HS-27A (cell line): ENCODE results near the gene AP2A1.
"Not testable (repeated sequence)": the region's sequence is repeated elsewhere in the genome, so short reads cannot be mapped to it uniquely, and the experiment has no call there.

Source experiments
- DNase-seq: peaks from one replicate; pipeline ENCODE4 v3.0.0-alpha.2; 2012; ENCODE audit warnings: low read depth, missing footprints

AP2A1 gene

DNA sequence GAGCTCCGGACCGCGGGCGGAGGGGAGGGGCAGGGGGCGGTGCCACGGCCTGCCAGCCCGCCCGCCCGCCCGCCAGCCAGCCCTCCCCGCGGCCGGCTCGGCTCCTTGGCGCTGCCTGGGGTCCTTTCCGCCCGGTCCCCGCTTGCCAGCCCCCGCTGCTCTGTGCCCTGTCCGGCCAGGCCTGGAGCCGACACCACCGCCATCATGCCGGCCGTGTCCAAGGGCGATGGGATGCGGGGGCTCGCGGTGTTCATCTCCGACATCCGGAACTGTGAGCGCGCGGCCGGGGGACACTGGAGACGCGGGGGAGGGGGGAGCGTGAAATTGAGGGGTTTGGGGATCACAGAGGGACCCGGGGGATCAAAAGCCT lies at the start of gene AP2A1:
AP2A1 (plus strand) TSS at position 72 of the 370 bp plus-strand sequence; CDS start at position 205, 133 bp downstream.
- DNase-seq: no peak

DNA sequence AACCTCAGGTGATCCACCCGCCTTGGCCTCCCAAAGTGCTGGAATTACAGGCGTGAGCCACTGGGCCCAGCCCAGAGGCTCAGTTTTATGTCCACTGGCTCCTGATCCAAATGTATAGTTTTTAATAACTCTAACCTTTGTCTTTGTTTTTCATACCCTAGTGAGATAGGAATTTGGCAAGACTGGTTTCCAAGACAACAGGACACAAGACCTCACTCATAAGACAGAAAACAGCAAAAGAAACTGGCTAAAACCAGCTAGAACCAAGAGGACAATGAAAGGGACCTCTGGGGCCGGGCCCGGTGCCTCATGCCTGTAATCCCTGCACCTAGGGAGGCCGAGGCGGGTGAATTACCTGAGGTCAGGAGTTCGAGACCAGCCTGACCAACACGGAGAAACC lies 48.3 kb upstream of the AP2A1 start:
- no peak for DNase-seq

DNA sequence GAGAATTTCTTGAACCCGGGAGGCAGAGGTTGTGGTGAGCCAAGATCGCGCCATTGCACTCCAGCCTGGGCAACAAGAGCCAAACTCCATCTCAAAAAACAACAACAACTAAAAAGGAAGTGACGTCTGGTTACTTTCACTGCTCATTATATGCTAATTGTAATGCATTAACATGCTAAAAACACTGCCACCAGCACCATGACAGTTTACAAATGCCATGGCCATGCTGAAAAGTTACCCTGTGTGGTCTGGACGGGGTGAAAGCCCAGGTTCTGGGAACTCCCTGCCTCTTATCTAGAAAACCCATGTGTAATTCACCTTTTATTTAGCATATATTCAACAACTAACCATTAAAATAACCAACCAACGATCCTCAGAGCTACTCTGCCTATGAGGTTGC lies 47.8 kb upstream of the AP2A1 start:
- no peak for DNase-seq

DNA sequence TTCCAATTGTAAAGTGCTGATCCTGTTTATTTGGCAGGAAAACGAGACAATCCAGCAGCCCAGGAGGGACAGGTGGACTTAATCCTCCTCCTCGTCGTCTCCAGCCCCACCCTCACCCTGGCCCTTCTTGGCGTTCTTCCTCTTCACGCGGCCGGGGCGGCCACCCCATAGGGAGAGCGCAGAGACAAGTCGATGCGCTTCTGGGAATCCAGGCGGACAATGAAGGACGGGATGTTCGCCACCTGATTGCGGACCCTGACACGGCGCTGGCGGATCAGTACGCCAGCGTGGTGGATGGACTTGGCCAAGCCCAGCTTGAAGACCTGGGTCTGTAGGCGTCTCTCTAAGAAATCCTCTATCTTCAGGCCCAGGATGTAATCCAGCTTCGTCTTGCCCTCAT lies 47.4 kb upstream of the AP2A1 start:
- DNase-seq: not testable (repeated sequence)

DNA sequence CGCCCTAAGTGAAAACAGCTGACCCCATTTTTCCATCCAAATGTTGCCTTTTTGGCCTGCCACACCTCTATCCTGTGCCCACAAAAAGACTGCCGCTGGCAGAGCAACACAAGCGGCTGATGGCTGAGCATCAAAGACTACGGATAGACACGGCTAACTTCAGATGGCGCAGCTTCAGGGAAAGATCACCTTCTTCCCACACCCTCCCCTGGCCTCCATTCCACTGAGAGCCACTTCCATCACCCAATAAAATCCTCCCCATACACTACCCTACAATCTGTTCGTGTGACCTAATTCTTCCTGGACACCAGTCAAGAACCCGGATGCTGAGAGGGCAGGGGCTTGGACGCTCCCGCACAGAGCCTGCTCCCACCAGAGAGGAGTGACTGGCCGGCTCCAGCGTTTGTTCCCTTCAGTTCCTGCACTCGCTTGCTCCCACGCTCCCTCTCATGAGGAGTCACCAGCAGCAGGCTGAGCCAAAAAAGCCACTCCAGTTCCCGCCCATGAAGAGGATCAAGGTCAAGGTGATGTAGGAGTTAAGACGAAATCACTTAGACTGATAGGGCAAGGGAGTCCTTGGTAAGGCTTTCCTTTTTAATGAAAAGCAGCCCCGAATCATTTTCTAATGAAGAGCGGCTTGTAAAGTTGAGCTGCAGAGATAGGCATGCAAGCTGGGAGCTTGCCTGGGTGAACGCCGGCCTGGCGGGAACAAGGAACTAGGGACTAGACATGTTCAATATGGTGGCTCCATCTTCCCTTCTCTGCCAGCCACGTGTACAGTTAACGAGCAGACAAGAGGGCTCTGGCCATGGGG lies 39.4 kb upstream of the AP2A1 start:
- DNase-seq: no peak

DNA sequence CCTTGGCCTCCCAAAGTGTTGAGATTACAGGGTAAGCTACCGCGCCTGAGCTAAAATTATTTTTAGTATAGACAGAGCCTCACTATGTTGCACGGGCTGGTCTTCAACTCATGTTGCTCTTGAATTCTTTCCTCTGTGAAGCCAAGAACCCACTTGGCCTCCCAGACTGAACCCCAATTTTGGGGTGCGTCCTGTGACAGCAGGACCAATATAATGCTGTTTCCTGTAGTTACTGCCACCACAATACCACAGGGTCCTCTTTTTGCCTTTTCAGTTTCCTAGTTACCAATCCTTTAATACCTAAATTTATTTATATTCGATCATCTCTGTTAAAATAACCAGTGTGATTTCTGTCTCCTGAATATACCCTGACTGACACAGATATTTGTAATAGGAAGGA lies 36.6 kb upstream of the AP2A1 start:
- no peak for DNase-seq

DNA sequence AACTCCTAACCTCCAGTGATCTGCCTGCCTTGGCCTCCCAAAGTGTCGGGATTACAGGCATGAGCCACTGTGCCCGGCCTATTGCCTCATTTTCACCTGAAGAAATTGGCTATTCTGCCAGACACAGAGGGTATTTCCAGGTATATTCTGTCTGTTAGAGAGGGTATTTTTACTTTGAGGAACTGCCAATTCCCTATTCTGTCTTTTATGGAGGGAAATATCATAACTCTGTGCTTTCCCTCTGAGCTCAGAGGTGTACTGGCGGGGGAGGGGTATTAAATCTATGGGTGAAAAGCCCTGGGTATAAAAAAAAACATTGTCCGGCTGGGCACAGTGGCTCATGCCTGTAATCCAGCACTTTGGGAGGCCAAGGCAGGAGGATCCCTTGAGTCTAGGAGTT lies 28.5 kb upstream of the AP2A1 start:
- DNase-seq: no peak

DNA sequence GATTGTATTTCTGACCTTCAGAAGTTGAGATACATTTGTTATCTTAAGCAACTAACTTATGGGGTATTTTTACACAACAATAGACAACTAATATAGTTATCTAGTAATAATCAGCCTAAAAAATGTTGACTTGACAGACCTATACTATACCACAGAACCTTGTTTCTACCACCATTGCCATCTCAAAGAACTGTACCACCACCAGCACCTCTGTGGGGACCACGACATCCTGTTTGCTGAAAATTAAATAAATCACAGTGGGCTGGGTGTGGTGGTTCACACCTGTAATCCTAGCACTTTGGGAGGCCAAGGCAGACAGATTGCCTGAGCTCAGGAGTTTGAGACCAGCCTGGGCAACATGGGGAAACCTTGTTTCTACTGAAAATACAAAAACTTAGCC lies 27.7 kb upstream of the AP2A1 start:
- no peak for DNase-seq

DNA sequence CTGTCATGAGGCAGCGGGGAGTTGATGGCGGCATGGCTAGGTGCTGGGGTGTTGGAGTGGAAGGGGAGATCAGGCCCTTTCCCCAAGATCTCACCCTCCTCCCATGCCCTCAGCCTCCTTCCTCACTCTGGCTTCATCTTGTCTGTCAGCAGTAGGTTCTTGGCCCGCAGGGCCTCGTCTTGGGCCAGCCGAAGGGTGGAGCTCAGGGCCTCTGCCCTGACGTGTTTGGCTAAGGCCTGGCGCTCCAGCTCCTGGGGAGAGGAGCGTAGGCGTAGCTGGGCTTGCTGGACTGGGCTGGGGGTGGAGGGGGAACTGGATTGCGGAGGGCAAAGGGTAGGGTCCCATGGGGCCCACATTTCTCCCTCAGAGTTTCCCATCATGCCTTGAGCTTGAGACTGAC lies 26.9 kb upstream of the AP2A1 start:
- no peak for DNase-seq

DNA sequence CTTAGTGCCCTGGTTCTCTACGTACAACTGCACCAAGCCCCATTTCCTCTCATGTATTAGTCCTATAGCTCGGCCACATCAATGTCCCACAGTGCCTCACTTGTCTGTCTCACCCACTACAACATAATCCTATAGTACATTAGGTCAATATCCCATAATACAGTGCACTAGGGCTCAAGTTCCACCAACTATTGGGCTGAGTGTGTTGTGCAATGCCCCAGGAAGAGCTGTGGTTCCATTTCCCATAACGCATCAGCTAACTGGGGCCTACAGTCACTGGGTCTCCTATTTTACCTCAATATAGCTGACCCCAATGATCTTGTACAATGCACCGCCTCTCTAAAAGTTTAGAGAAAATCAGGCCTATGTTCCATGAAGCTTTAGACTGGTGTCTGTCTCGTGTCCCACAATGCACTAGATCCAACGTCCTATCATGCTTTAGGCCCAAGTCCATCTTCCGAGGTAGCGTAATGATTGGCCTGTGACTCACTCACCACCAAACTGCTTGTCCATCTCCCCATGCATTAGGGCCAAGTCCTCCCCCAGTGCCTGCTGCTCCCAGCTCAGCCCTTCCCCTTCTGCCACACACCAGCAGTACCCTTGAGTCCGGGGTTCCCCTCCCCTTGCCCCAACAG lies 25.5 kb upstream of the AP2A1 start:
- no peak for DNase-seq

DNA sequence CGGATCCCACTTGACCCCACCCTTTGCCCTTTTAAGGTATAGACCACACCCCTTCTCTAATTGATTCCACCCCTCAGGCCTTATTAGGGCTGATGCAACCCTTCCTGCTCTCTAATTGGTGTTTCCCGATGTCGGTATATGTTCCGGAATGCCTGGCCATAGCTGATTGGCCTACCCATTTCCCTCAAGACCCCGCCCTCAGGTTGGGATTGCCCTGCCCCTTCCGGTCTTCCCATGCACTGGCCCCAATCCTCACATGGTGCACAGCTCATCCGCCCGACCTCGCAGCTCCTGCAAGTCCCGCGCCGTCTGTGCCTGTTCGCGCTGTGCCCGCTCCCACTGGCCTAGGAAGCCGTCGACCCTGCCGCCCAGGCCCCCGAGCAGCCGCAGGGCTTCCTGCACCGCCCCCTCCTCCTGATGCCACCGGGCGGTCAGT lies 21.8 kb upstream of the AP2A1 start:
- no peak for DNase-seq

DNA sequence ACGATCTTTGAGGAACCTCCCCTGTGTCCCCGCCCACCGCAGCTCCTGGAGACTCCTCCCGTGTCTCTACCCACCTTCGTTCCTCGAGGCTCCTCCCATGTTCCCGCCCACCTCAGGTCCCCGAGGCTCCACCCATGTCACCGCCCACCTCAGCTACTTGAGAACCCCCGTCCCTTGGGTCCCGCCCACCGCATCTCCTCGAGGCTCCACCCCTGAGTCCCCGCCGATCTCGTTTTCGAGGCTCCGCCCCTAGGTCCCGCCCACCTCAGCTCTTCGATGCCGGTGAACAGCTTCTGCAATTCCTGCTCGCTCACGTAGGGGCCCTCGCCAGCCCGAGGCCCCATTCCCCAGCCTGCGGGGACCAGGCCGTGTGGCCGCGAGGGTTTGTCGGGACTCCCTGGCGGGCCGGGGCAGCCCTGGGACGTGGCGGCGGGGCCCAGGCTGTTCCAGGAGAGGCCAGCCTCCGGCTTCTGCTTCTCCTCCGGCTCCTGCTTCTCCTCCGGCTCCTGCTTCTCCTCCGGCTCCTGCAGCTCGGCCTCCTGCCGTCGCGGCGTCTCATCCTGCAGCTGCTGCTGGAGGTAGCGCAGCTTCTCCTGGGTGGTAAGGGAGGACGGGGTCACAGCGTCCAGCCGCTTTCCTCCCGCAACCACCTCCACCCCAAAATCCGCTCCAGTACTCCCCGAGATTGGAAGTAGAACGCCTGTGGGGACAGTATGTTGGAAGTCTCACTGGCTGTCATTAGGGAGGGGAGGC lies 20.4 kb upstream of the AP2A1 start:
- no peak for DNase-seq

DNA sequence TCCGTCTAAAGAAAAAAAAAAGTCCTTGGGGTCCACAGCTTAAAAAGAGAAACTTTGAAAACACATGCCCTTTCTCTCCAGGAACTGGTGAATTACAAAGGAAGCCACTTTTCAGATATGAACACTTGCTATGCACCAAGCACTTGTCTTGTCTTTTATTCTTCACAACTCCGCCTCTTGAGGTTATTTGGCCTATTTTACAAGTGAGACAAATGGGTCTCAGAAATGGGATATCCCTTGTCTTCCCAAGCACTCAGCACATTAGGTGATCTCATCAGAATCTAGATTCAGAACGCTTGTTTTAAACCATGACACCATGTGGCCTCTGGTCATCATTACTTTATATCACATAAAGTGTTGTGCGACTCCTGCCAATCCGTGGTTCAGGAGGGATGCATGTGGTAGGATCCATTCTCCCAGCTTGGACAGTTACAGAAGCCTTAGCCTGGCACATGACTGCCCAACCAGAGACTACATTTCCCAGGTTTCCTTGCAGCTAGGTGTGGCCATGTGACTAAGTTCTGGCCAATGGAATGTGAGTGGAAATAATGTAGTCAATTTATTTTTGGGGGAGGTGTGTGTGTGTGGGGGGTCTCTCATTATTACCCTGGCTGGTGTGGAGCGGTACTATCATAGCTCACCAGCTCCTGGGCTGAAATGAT lies 17.6 kb upstream of the AP2A1 start:
- DNase-seq: no peak

DNA sequence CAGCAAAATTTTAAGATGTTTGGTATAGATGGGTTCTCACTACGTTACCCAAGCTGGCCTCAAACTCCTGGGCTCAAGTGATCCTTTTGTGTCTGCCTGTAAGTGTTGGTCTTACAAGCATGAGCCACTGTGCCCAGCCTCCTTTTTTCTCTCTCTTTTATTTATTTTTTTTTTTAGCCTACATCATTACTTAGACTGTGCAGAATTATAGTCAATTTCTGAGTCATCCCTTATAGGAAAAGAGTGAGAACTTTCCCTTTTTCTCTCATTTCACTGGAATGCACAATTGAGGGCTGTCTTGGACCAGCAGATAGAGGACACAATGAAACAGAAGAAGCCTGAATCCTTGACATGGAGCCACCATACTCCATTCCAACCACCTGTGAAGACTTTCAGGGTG lies 17.0 kb upstream of the AP2A1 start:
- no peak for DNase-seq

DNA sequence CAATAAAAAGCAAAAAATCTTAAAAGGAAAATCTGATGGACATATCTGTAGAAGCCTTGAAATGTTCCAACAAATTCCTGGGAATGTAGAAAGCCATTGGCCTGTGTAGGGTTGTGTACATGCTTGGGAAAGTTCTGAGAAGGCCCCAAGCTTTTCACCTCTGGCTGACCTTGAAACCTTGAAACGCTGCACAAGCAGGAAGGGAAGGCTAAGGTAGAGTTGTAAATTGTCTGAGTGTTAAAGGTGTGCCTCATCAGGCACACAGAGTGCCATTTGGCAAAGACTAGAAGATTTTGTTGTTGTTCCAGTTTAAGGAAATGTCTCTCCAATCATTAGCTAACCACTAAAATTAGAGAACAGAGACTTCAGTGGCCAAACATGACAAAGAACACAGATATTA lies 14.1 kb upstream of the AP2A1 start:
- no peak for DNase-seq

DNA sequence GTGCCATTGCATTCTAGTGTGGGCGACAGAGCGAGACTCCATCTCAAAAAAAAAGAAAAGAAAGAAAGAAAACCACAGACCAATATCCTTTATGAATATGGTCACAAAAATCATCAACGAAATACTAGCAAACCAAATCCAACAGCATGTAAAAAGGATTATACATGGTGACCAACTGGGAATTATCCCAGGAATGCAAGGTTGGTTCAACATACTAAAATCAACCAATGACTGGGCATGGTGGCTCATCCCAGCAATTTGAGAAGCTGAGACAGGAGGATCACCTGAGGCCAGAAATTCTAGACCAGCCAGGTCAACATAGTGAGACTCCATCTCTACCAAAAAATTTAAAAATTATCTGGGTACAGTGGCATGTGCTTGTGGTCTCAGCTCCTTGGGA lies 10.8 kb upstream of the AP2A1 start:
- no peak for DNase-seq

DNA sequence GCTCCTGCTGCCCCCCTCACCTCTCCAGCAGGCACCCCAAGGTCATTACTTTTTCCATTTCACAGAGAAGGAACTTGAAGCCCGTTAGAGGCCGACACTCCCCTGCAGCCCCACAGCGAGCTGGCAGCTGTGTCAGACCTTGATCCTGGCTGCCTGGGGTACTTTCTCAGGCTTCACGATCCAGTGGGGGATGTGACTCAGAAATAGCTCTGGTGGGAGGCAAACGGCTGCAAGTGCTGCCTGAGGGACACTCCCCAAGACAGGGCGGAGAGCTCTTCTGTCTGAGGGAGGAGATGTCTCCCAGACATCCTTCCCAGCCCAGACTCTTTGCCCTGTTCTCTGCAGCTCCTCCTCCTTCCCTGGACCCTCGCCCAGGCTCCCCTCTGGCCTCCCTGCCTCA lies 8.5 kb upstream of the AP2A1 start:
- DNase-seq: no peak

DNA sequence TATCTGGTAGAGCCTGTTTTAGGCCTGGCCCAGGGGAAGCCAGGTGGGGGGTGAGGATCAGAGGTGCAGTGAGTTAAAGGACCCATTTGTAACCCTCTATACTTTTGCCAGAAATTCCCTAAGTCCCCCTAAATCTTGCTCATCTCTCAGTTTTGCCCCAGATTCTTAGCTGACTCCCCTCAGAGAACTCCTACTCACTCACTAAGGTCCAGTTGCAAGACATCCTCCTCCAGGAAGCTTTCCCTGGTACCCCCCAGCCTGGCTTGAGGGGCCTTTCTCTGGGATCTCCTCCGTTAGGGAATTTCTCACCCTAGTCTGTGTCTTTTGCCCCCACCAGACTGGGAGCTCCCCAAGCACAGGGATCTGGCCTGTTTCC lies 5.6 kb upstream of the AP2A1 start:
- DNase-seq: no peak

DNA sequence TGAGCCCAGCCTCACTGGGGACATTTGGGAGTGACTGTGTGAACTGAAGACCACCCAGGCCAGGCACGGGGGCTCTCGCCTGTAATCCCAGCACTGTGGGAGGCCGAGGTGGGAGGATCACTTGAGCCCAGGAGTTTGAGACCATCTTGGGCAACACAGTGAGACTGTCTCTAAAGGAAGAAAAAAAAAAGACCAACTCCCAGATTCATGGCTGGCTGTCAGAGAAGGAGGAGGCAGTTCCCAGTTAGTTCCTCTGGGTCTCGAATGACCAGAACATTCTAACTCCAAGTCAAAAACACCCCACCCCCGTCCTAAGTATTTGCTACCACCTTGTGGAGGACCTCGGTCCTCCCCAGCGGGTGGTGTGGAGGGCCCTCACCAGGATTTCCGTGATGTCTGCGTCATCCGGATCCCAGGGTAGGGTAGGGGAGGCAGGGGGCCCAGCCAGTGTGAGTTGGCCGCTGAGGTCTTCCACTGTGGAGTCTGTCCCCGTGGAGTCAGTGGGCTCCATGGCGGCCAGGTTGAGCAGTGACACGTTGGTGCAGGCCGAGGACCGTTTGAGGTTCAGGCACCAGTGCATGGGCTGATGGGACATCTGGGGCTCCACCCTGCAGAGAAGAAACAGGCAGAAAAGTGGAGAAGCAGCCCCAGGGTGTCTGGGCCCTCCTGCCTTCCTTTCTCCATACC lies 5.0 kb upstream of the AP2A1 start:
- DNase-seq: no peak

DNA sequence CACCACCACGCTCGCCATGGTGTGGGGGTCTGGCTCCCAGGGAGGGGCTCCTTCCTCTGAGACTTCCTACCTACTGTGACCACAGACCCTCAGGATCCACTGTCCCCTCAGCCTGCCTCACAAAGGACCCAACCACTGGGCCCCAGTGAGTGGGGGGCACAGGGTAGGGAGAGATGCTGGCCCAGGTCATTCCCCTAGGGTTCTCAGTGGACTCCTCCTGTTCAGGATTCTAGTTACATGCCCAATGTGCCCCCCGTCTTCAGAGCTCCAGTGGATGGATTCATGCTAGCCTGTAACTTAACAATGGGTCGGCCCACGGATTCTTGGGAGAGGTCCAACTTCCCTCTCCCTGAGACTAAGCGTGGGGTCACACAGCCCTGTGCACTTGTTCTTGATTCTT lies 3.6 kb upstream of the AP2A1 start, which contains the start of gene TSKS:
TSKS (minus strand) TSS at position 77 of the 400 bp plus-strand sequence; CDS start at position 18, 59 bp downstream.
- DNase-seq: no peak

DNA sequence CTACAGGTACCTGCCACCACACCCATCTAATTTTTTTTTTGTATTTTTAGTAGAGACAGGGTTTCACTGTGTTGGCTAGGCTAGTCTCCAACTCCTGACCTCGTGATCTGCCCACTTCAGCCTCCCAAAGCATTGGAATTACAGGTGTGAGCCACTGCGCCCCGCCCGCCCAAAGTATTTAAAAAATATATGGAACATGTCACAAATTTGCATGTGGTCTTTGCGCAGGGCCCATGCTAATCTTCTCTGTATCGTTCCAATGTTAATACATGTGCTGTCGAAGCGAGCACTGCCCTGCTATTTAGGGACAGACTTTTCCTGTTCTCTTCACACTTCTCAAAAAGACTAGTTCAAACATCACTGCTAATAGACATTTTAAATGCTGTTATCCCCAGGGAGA lies 2.5 kb upstream of the AP2A1 start:
- DNase-seq: no peak
